RKO (cell line): Measurements from ENCODE around the gene VGLL3.
"Not testable (repeated sequence)": the region's sequence is repeated elsewhere in the genome, so short reads cannot be mapped to it uniquely, and the experiment has no call there.

ENCODE experiments used
- DNase-seq: peaks from one replicate; pipeline ENCODE4 v3.0.0-alpha.2; 2016; ENCODE audit warnings: low spot score

Gene VGLL3

GRCh38 chr3:86990734-86991481 lies at the start of gene VGLL3:
VGLL3 (minus strand) TSS chr3:86991149; CDS start chr3:86990743, 406 bp downstream.
- DNase-seq: no peak

- no peak for DNase-seq
Measured at GRCh38 chr3:87037652-87038051, 46.7 kb upstream of the VGLL3 start.

GRCh38 chr3:87036671-87037070 lies 45.7 kb upstream of the VGLL3 start:
- DNase-seq: no peak

GRCh38 chr3:87035339-87035738 lies 44.4 kb upstream of the VGLL3 start:
- no peak for DNase-seq

GRCh38 chr3:87033205-87033604 lies 42.3 kb upstream of the VGLL3 start:
- no peak for DNase-seq

- no peak for DNase-seq
Measured at GRCh38 chr3:87025661-87026645, 35.0 kb upstream of the VGLL3 start.

GRCh38 chr3:87017370-87017769 lies 26.4 kb upstream of the VGLL3 start:
- not testable (repeated sequence) for DNase-seq

GRCh38 chr3:87009271-87009670 lies 18.3 kb upstream of the VGLL3 start:
- no peak for DNase-seq

- peak; percentile 45 for DNase-seq
Measured at GRCh38 chr3:87006844-87007439, 16.0 kb upstream of the VGLL3 start.

- DNase-seq: no peak
Measured at GRCh38 chr3:87004883-87005282, 13.9 kb upstream of the VGLL3 start.

- DNase-seq: no peak
Measured at GRCh38 chr3:87002346-87002745, 11.4 kb upstream of the VGLL3 start.

GRCh38 chr3:87001473-87002098 lies 10.6 kb upstream of the VGLL3 start:
- DNase-seq: no peak

GRCh38 chr3:87000940-87001339 lies 10.0 kb upstream of the VGLL3 start:
- DNase-seq: no peak

GRCh38 chr3:86998569-86998968 lies 7.6 kb upstream of the VGLL3 start:
- no peak for DNase-seq

- DNase-seq: no peak
Measured at GRCh38 chr3:86996261-86996955, 5.5 kb upstream of the VGLL3 start.

- peak; percentile 37 for DNase-seq
Measured at GRCh38 chr3:86995537-86995936, 4.6 kb upstream of the VGLL3 start.

GRCh38 chr3:86993704-86994103 lies 2.8 kb upstream of the VGLL3 start:
- no peak for DNase-seq

- DNase-seq: no peak
Measured at GRCh38 chr3:86991840-86992435, 989 bp upstream of the VGLL3 start.

GRCh38 chr3:86991482-86991815 lies 500 bp upstream of the VGLL3 start:
- DNase-seq: no peak

- no peak for DNase-seq
Measured at GRCh38 chr3:86990012-86990733, 776 bp downstream of the VGLL3 start.

- DNase-seq: no peak
Measured at GRCh38 chr3:86989611-86990010, 1.3 kb downstream of the VGLL3 start.
